Cardiac muscle cell (in vitro differentiated cells and primary cell): Measurements from ENCODE around the gene NME4. TPM values are rescaled to one million over a fixed set of nuclear protein-coding genes. Genes with fewer than 3 reads are reported as not detected.
A peak's percentile ranks its signal among the peaks of the same experiment; 100 is the strongest.

Source experiments
- DNase-seq, 2 donors: peaks; one replicate each; pipeline versions ENCODE4 v3.0.0 to v3.0.0-alpha.2; 2010 to 2017; ENCODE audit warnings: low read depth in 1 of 2, low spot score in 1 of 2
- H3K27ac ChIP-seq: fragments of 200-600 bp; sonication (generic); 2 replicates; pipeline ENCODE4 v1.5.1; 2016
- H3K27me3 ChIP-seq: fragments of 200-600 bp; sonication (generic); 2 replicates; pipeline ENCODE4 v1.6.0; 2016; ENCODE audit warnings: control low read depth
- H3K36me3 ChIP-seq: fragments of 200-600 bp; sonication (generic); 2 replicates; pipeline ENCODE4 v1.5.1; 2016; ENCODE audit warnings: control low read depth
- H3K4me1 ChIP-seq: fragments of 200-600 bp; sonication (generic); 2 replicates; pipeline ENCODE4 v1.8.1; 2017; ENCODE audit warnings: low read depth, mild to moderate bottlenecking, mixed run types
- H3K4me3 ChIP-seq: fragments of 200-600 bp; sonication (generic); 2 replicates; pipeline ENCODE4 v1.5.1; 2016; ENCODE audit warnings: mild to moderate bottlenecking
- H3K9me3 ChIP-seq: fragments of 200-600 bp; sonication (generic); 2 replicates; pipeline ENCODE4 v1.5.1; 2017; ENCODE audit warnings: low read depth, mild to moderate bottlenecking, control low read depth
- polyA plus RNA-seq: library from polyadenylated mRNA; unstranded; fragments of >200 nt; fragmentation: Nextera tagmentation; extraction: Ambion mirVana; gene quantifications from 2 replicates; pipeline ENCODE4 v1.2.1, GENCODE V29; 2016
- total RNA-seq: library from RNA; depleted of rRNA; stranded (reverse); fragments of >200 nt; gene quantifications from 2 replicates; pipeline ENCODE4 v1.2.3, GENCODE V29; 2016
- TF ChIP-seq, protein P1 (sequence below): IDR thresholded peaks from 2 replicates; pipeline ENCODE4 v1.5.1; 2012; ENCODE audit warnings: low read depth, mild to moderate bottlenecking, low read length

The NME4 gene
- total and polyA plus RNA-seq, 2 experiments from 2014 or later = 452 to 518 TPM

DNA sequence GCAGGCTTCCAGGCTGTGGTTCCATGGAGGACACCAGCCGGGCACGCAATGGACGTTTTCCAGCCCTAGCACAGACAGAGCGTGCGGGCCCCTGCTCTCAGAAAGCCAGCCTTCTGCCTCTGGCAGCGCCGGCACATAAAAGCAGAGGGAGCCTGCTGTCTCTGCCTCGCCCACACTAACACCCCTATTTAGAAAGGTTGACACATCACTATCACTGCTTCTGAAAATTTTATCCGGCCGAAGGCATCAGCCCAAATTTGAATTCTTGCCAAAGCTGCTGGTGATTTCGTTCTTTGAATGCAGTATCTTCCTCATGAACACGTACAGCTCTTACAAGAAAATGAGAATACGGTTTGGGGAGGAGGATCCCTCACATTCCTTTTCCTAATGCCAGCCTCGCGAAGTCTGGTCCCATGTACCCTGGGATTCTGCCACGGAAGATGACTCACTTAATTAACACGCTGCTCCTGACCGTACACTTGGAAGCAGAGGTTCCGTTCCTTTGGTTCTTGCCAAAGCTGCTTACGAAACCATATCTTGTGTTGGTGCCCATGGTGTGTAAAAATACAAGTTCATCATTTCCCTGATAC, 27.1 kb downstream of the NME4 start:
- Histone ChIP-seq H3K4me1 (peaks cover 4% of the 10 kb centered on the region), H3K4me3 (no peak overlapping the region)
- peak in 1 of 2 donors; percentile 99 for DNase-seq

DNA sequence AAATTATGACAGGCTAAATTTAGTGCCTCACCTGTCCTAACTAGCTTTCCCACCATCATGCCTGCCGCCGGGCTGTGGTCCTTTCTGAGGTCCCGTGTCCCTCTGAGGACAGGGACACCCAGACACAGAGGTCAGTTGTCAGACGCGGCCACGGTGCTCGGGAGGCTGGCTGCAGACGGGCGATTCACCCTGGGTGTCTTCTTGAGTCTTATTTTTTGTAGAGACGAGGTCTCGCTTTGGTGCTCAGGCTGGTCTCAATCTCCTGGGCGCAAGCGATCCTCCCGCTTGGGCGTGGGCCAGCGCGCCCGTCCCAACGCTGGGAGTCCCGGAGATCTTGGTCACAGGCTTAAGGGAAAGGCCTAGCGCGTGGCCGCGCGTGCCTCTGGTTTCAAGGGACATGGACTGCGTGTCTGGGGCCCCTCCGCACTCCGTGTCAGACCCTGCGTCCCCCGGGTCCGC, 27.7 kb downstream of the NME4 start:
- Histone ChIP-seq H3K36me3 (no peaks in the 10 kb centered on the region), H3K4me3 (peak overlapping the region; percentile 65), H3K27ac (peak overlapping the region; percentile 71), H3K27me3 (peaks cover 22% of the 10 kb centered on the region), H3K9me3 (no peaks in the 10 kb centered on the region), H3K4me1 (peaks cover 4% of the 10 kb centered on the region)
- TF ChIP-seq, protein P1, sequence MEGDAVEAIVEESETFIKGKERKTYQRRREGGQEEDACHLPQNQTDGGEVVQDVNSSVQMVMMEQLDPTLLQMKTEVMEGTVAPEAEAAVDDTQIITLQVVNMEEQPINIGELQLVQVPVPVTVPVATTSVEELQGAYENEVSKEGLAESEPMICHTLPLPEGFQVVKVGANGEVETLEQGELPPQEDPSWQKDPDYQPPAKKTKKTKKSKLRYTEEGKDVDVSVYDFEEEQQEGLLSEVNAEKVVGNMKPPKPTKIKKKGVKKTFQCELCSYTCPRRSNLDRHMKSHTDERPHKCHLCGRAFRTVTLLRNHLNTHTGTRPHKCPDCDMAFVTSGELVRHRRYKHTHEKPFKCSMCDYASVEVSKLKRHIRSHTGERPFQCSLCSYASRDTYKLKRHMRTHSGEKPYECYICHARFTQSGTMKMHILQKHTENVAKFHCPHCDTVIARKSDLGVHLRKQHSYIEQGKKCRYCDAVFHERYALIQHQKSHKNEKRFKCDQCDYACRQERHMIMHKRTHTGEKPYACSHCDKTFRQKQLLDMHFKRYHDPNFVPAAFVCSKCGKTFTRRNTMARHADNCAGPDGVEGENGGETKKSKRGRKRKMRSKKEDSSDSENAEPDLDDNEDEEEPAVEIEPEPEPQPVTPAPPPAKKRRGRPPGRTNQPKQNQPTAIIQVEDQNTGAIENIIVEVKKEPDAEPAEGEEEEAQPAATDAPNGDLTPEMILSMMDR = no peak
- peak in 1 of 2 donors; percentile 39 for DNase-seq

More for the DNA sequence above, 27.1 kb downstream of the NME4 start:
- H3K36me3 ChIP-seq = no peaks in the 10 kb centered on the region
- peaks cover 22% of the 10 kb centered on the region for H3K27me3 ChIP-seq
- TF ChIP-seq, protein P1 = no peak
- H3K9me3 ChIP-seq = no peaks in the 10 kb centered on the region
- no peak overlapping the region for H3K27ac ChIP-seq

DNA sequence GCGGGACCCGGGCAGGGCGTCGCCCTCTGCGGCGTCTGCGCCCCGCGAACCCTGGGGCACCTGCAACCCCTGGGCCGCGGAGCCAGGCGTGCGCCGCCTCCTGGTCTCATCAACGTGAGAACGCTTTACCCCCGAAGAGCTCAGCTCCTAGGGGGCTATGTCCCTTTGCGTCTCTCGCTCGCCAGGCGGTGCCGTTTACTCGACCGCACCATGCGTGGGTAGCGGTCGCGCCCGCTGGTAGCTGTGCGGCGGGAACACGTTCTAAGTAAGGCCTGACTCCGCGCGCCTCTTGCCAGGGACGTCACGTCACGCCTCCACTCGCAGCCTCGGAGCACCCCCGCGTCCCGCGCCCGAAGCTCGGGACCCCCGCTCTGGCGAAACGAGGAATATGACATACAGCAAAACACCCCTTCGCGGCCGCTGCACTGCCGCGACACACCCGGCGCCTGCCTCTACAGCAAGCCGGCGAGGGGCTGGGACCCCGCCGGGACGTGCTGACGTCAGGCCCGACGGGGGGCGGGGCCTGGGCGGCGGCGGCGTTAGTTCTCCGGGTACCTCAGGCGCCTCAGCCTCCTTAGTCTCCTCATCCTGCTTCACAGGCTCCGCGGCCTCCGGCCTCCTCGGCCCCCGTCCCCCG, 28.2 kb downstream of the NME4 start, which contains the start of gene RAB11FIP3:
Gene RAB11FIP3 (plus strand): TSS at position 568 of the 637 bp plus-strand sequence. CDS start 358 bp downstream, outside the sequence.
- Histone ChIP-seq H3K27ac (peak within 1 kb of the TSS; percentile 71), H3K27me3 (peaks cover 22% of the 10 kb centered on the region), H3K9me3 (no peaks in the 10 kb centered on the region), H3K4me3 (peak within 1 kb of the TSS; percentile 85), H3K36me3 (no peaks in the 10 kb centered on the region), H3K4me1 (peaks cover 4% of the 10 kb centered on the region)
- DNase-seq = peak; percentile 81 to 86
- TF ChIP-seq, protein P1 = peak; percentile 33

DNA sequence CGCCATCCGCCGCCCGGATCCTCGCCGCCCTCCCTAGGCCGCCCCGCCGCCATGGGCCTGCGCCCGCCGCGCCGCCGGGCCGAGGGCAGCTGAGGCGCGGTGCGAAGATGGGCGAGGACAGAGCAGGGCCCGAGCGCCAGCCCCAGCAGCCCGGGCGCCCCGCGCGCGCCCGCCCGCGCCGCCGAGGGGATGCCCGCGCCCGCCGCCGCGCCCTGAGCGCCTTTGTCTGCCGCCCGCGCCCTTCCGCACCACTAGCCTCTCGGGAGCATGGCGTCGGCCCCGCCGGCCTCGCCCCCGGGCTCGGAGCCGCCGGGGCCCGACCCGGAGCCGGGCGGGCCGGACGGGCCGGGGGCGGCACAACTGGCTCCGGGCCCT, 28.7 kb downstream of the NME4 start:
- Histone ChIP-seq H3K36me3 (no peaks in the 10 kb centered on the region), H3K27me3 (peaks cover 22% of the 10 kb centered on the region), H3K4me1 (peaks cover 4% of the 10 kb centered on the region), H3K4me3 (peak overlapping the region; percentile 85), H3K9me3 (no peaks in the 10 kb centered on the region), H3K27ac (peak overlapping the region; percentile 71)
- DNase-seq = peak in 1 of 2 donors; percentile 47
- TF ChIP-seq, protein P1 = no peak

DNA sequence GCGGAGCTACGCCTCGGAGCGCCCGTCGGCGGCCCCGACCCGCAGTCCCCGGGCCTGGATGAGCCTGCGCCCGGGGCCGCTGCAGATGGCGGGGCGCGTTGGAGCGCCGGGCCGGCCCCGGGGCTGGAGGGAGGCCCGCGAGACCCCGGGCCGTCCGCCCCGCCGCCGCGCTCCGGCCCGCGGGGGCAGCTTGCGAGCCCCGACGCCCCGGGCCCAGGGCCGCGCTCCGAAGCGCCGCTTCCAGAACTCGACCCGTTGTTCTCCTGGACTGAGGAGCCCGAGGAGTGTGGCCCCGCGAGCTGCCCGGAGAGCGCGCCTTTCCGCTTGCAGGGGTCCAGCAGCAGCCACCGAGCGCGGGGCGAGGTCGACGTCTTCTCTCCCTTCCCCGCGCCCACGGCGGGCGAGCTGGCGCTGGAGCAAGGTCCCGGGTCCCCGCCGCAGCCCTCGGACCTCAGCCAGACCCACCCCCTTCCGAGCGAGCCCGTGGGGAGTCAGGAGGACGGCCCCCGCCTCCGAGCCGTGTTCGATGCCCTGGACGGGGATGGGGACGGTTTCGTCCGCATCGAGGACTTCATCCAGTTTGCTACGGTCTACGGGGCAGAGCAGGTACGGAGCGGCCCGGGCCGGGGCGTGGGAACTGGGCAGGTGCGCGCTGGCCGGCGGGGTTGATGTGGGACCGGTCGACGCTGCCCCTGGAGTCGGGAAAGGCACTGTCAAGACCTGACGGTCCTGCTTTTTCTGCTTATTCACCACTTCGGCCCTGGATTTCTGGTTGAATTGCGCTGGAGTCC, 29.3 kb downstream of the NME4 start:
- Histone ChIP-seq H3K9me3 (no peaks in the 10 kb centered on the region), H3K27ac (no peak overlapping the region), H3K4me1 (peaks cover 4% of the 10 kb centered on the region), H3K4me3 (peak overlapping the region; percentile 85), H3K27me3 (peaks cover 22% of the 10 kb centered on the region), H3K36me3 (no peaks in the 10 kb centered on the region)
- peak in 1 of 2 donors; percentile 30 for DNase-seq
- TF ChIP-seq, protein P1 = no peak
